HL-60 (cell line): ENCODE data around the gene WASL.

Source experiments
- GABPA ChIP-seq: IDR thresholded peaks from 2 replicates; pipeline ENCODE4 v1.6.1; 2012; ENCODE audit warnings: low read depth
- POLR2AphosphoS5 ChIP-seq: IDR thresholded peaks from 2 replicates; pipeline ENCODE4 v1.6.1; 2012; ENCODE audit warnings: low read depth
- REST ChIP-seq: IDR thresholded peaks from 2 replicates; pipeline ENCODE4 v1.6.1; 2012; ENCODE audit warnings: low read depth; ENCODE audit not compliant: insufficient replicate concordance
- SPI1 ChIP-seq: IDR thresholded peaks from 2 replicates; pipeline ENCODE4 v1.6.1; 2012; ENCODE audit warnings: low read depth, mild to moderate bottlenecking, borderline replicate concordance
- TF ChIP-seq, protein P1 (sequence below): IDR thresholded peaks from one replicate; pipeline ENCODE4 v1.5.1; 2011; ENCODE audit warnings: low read length, control low read depth, inconsistent platforms; ENCODE audit not compliant: insufficient read depth

DNA sequence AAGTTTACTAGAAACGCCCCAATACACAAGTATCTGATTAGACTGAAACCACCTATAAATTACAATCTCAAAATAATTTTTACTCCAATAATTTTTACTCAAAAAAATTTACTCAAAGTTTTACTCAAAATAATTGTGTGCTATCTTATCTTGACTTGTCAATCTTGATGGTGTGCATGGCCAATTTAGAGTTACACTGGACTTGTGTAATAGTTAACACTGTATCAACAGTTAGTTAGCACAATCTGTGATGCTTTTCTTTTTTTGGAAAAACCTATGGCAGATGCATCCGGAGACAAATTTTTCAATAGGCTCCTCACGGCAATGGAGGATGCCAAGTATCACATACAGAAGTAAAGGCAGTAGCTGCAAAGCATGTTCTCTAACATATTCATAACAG lies 68.2 kb downstream of the WASL start:
- TF ChIP-seq, protein P1, sequence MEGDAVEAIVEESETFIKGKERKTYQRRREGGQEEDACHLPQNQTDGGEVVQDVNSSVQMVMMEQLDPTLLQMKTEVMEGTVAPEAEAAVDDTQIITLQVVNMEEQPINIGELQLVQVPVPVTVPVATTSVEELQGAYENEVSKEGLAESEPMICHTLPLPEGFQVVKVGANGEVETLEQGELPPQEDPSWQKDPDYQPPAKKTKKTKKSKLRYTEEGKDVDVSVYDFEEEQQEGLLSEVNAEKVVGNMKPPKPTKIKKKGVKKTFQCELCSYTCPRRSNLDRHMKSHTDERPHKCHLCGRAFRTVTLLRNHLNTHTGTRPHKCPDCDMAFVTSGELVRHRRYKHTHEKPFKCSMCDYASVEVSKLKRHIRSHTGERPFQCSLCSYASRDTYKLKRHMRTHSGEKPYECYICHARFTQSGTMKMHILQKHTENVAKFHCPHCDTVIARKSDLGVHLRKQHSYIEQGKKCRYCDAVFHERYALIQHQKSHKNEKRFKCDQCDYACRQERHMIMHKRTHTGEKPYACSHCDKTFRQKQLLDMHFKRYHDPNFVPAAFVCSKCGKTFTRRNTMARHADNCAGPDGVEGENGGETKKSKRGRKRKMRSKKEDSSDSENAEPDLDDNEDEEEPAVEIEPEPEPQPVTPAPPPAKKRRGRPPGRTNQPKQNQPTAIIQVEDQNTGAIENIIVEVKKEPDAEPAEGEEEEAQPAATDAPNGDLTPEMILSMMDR, result no peak
- no peak for TF ChIP-seq POLR2AphosphoS5
- no peak for TF ChIP-seq GABPA
- TF ChIP-seq REST, result no peak
- TF ChIP-seq SPI1, result no peak
